ENCODE measurements around the gene IL1B. TPM values are rescaled to one million over a fixed set of nuclear protein-coding genes. Genes with fewer than 3 reads are reported as not detected.

IL1B gene
- total RNA-seq, 4 donors from 2014 or later, result 2.7 TPM; not detected in 3

DNA sequence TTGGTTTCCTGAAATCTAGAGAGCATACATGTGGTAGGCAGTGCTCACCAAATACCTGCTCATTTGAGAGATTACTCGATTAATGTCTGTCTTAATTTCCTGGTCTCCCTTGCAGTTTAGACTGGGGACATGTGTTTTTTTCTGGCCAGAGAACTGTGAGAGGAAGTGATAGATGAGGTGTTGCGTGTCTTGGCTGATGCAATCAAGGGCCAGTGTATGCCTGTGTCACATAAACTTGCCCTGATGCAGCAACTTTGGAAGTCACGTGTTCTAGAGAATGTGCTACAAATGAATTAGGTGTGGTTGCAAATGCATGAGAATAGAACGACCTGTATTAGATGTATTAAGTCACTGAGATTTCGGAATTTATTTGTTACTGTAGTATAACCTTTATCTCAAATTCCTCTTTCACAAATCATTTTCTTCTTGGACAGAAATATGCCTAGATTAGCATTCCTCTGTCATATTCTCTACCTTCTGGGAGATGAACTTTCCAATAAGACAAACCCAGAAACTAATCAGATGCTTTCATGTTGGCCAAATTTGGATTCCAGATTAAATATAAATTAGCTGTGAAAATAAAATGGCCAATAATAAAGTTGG is 42.3 kb downstream of the IL1B start:
- WGBS, result 19% methylated on average over 5 of the region's 5 CpGs
- no peak for DNase-seq (ENCODE audit: extremely low spot score)
- TF ChIP-seq, protein P1, sequence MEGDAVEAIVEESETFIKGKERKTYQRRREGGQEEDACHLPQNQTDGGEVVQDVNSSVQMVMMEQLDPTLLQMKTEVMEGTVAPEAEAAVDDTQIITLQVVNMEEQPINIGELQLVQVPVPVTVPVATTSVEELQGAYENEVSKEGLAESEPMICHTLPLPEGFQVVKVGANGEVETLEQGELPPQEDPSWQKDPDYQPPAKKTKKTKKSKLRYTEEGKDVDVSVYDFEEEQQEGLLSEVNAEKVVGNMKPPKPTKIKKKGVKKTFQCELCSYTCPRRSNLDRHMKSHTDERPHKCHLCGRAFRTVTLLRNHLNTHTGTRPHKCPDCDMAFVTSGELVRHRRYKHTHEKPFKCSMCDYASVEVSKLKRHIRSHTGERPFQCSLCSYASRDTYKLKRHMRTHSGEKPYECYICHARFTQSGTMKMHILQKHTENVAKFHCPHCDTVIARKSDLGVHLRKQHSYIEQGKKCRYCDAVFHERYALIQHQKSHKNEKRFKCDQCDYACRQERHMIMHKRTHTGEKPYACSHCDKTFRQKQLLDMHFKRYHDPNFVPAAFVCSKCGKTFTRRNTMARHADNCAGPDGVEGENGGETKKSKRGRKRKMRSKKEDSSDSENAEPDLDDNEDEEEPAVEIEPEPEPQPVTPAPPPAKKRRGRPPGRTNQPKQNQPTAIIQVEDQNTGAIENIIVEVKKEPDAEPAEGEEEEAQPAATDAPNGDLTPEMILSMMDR (IDR thresholded peaks at IDR 0.05), result no peak
- peak; percentile 70 to 76 for TF ChIP-seq POLR2AphosphoS5 (IDR thresholded peaks at IDR 0.05)
- Histone ChIP-seq H3K9me3 (no peaks in the 10 kb centered on the region), H3K27ac (replicated peaks in 1 of 4) (peak overlapping the region in 2 of 4 donors; percentile 49 to 54), H3K36me3 (no peaks in the 10 kb centered on the region), H3K4me3 (no peak overlapping the region), H3K27me3 (no peaks in the 10 kb centered on the region), H3K4me1 (peaks cover 6 to 19% (median 13%) of the 10 kb centered on the region in 4 donors)
- intact Hi-C loops (cut with DNase I), result no loop called here

DNA sequence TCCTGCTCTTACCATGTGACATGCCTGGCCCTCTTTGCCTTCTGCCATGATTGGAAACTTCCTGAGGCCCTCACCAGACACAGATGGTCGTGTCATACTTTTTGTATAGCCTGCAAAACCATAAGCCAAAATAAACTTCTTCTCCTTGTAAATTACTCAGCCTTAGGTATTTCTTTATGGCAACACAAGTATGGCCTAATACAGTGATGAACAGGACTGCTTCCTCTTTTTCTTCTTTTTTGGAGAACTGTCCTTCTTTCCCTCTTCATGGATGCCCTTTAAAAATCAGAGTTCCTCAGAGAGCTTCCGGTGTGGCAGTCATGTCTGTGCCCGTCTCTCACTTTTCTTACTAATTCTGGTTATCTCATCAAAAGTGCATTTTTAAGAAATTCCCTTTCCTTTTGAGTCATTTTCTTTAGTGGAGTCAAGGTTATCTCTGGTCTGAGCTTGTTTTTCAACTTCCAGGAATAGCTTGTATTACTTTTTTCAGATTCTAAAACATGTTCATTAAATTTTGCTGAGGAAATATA is 43.1 kb downstream of the IL1B start:
- no peak overlapping the region for H3K4me3 ChIP-seq
- H3K9me3 ChIP-seq, result no peaks in the 10 kb centered on the region
- H3K27me3 ChIP-seq, result no peaks in the 10 kb centered on the region
- WGBS, result 76% methylated on average over 3 of the region's 3 CpGs
- H3K27ac ChIP-seq (replicated peaks in 1 of 4), result peak overlapping the region in 2 of 4 donors; percentile 49 to 54
- H3K4me1 ChIP-seq, result peaks cover 6 to 19% (median 13%) of the 10 kb centered on the region in 4 donors
- DNase-seq (ENCODE audit: extremely low spot score), result no peak
- intact Hi-C loops (cut with DNase I), result no loop called here
- no peaks in the 10 kb centered on the region for H3K36me3 ChIP-seq
- no peak for TF ChIP-seq POLR2AphosphoS5 (IDR thresholded peaks at IDR 0.05)
- TF ChIP-seq, protein P1 (IDR thresholded peaks at IDR 0.05), result no peak
- no peak for TF ChIP-seq EP300 (IDR thresholded peaks at IDR 0.05)
- TF ChIP-seq POLR2A (IDR thresholded peaks at IDR 0.05; ENCODE audit: low read depth), result no peak

DNA sequence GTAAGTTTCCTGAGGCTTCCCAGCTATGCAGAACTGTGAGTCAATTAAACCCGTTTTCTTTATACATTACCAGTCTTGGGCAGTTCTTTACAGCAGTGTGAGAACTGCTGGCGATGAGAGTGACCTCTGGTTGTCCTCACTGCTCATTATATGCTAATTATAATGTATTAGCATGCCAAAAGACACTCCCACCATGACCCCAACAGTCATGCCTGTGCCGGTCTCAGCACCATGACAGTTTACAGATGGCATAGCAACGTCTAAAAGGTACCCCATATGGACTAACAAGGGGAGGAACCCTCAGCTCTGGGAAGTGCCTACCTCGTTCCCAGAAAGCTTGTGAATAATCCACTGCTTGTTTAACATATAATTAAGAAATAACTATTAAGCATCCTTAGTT is 44.2 kb downstream of the IL1B start:
- Histone ChIP-seq H3K36me3 (no peaks in the 10 kb centered on the region), H3K27ac (replicated peaks in 1 of 4) (no peak overlapping the region), H3K4me3 (no peak overlapping the region), H3K27me3 (no peaks in the 10 kb centered on the region), H3K4me1 (peaks cover 6 to 19% (median 13%) of the 10 kb centered on the region in 4 donors), H3K9me3 (no peaks in the 10 kb centered on the region)
- intact Hi-C loops (cut with DNase I), result no loop called here
- WGBS, result 80% methylated on average over 5 of the region's 5 CpGs
- DNase-seq (ENCODE audit: extremely low spot score), result no peak
- TF ChIP-seq EP300 (IDR thresholded peaks at IDR 0.05), result no peak

DNA sequence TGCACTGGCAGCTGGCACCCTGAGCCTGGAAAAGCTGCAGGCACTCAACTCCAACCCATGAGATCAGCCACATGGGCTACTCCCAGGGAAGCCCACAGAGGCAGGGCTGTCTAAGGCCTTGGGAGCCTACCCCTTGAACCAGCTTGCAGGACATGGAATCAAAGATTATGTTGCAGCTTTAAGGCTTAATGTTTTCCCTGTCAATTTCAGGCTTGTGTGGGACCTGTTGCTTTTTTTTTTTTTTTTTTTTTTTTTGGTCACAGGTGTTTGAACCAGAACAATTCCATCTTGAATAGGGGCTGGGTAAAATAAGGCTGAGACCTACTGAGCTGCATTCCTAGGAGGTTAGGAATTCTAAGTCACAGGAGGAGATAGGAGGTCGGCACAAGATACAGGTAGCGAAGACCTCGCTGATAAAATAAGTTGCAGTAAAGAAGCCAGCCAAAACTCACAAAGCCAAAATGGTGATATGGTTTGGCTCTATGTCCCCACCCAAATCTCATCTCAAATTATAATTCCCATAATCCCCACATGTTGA is 44.8 kb downstream of the IL1B start:
- DNase-seq (ENCODE audit: extremely low spot score), result no peak
- Histone ChIP-seq H3K27me3 (no peaks in the 10 kb centered on the region), H3K36me3 (no peaks in the 10 kb centered on the region), H3K4me3 (no peak overlapping the region), H3K27ac (replicated peaks in 1 of 4) (no peak overlapping the region), H3K4me1 (peaks cover 6 to 19% (median 13%) of the 10 kb centered on the region in 4 donors), H3K9me3 (no peaks in the 10 kb centered on the region)
- TF ChIP-seq EP300 (IDR thresholded peaks at IDR 0.05) (no peak), POLR2A (IDR thresholded peaks at IDR 0.05; ENCODE audit: low read depth) (no peak), POLR2AphosphoS5 (IDR thresholded peaks at IDR 0.05) (no peak)
- TF ChIP-seq, protein P1 (IDR thresholded peaks at IDR 0.05), result no peak
- WGBS, result 98% methylated on average over 3 of the region's 3 CpGs
- intact Hi-C loops (cut with DNase I), result no loop called here

DNA sequence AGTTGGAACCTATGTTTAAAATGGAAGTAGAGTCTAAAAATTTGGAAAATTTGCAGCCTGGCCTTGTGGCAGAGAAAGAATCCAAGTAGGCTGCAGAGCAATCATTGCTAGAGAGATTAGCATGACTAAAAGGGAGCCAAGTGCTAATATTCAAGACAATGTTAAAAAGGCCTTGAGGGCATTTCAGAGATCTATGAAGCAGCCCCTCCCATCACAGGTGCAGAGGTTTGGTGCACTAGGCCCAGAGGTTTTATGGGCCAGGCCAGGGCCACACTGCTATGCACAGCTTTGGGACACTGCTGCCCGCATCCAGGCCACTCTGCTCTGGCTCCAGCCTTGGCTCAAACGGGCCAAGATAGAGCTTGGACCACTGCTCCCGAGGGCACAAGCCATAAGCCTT is 45.6 kb downstream of the IL1B start:
- Histone ChIP-seq H3K4me1 (peaks cover 6 to 19% (median 13%) of the 10 kb centered on the region in 4 donors), H3K27ac (replicated peaks in 1 of 4) (no peak overlapping the region), H3K36me3 (no peaks in the 10 kb centered on the region), H3K9me3 (no peaks in the 10 kb centered on the region), H3K27me3 (no peaks in the 10 kb centered on the region), H3K4me3 (no peak overlapping the region)
- WGBS, result no CpG with 5 or more reads among the region's 3 CpGs
- no peak for DNase-seq (ENCODE audit: extremely low spot score)
- no peak for TF ChIP-seq EP300 (IDR thresholded peaks at IDR 0.05)
- TF ChIP-seq POLR2A (IDR thresholded peaks at IDR 0.05; ENCODE audit: low read depth), result no peak
- TF ChIP-seq, protein P1 (IDR thresholded peaks at IDR 0.05), result no peak
- no peak for TF ChIP-seq POLR2AphosphoS5 (IDR thresholded peaks at IDR 0.05)
- intact Hi-C loops (cut with DNase I), result no loop called here

Measured in esophagus muscularis mucosa (tissue), 4 donors.